Esophagus muscularis mucosa (tissue), 4 donors: ENCODE measurements around the gene OGDH. TPM values are rescaled to one million over a fixed set of nuclear protein-coding genes. Genes with fewer than 3 reads are reported as not detected.

ENCODE experiments used
- DNase-seq: peaks from one replicate; pipeline ENCODE4 v3.0.0-alpha.2; 2017; ENCODE audit errors: extremely low spot score
- H3K27ac ChIP-seq, 4 donors: fragments of 200-600 bp; sonication (generic); replicated peaks in 1 of 4; 1 replicate in 3 of 4; 2 replicates in 1 of 4; pipeline ENCODE4 v1.5.1; 2016 to 2019; ENCODE audit warnings: mild to moderate bottlenecking in 1 of 4
- H3K27me3 ChIP-seq, 4 donors: fragments of 200-600 bp; sonication (generic); one replicate each; pipeline versions ENCODE4 v1.5.1 to v1.6.0; 2016 to 2019
- H3K36me3 ChIP-seq, 4 donors: fragments of 200-600 bp; sonication (generic); one replicate each; pipeline ENCODE4 v1.5.1; 2016 to 2019
- H3K4me1 ChIP-seq, 4 donors: fragments of 200-600 bp; sonication (generic); one replicate each; pipeline ENCODE4 v1.5.1; 2016 to 2019
- H3K4me3 ChIP-seq, 4 donors: fragments of 200-600 bp; sonication (generic); 1 replicate in 2 of 4; 2 replicates in 2 of 4; pipeline ENCODE4 v1.5.1; 2016 to 2019; ENCODE audit warnings: mild to moderate bottlenecking in 4 of 4, moderate library complexity in 1 of 4
- H3K9me3 ChIP-seq, 4 donors: fragments of 200-600 bp; sonication (generic); 1 replicate in 3 of 4; 2 replicates in 1 of 4; pipeline ENCODE4 v1.5.1; 2016 to 2019
- CTCF ChIP-seq, 3 experiments: fragments of 200-600 bp in 2 of 3; fragments of 450-650 bp in 1 of 3; sonication (generic) in 2 of 3; IDR thresholded peaks; one replicate each; pipeline ENCODE4 v1.5.1; 2017 to 2019; ENCODE audit warnings: antibody characterized with exemption in 3 of 3, mild to moderate bottlenecking in 2 of 3, moderate library complexity in 1 of 3
- EP300 ChIP-seq: sonication (generic); formaldehyde crosslinking; IDR thresholded peaks from one replicate; pipeline ENCODE4 v1.6.1; 2017; ENCODE audit warnings: antibody characterized with exemption
- POLR2A ChIP-seq: fragments of 450-650 bp; IDR thresholded peaks from one replicate; pipeline ENCODE4 v1.6.1; 2017; ENCODE audit warnings: antibody characterized with exemption, moderate library complexity, mild to moderate bottlenecking, low read depth
- POLR2AphosphoS5 ChIP-seq, 2 donors: sonication (generic); formaldehyde crosslinking; IDR thresholded peaks; one replicate each; pipeline ENCODE4 v1.6.1; 2017; ENCODE audit warnings: antibody characterized with exemption in 2 of 2
- WGBS: methylation state at CpG from one replicate; pipeline ENCODE4 v1.1.5; 2018; 5-methylcytosine and 5-hydroxymethylcytosine counted together
- intact Hi-C: fragments of 100-400 bp; cut with DNase I; formaldehyde crosslinking; loops from one replicate; pipeline ENCODE4 v1.15.1; 2023
- total RNA-seq, 4 donors: library from RNA; depleted of rRNA; stranded (reverse); fragments of >200 nt; gene quantifications; one replicate each; pipeline versions ENCODE4 v1.1.0 to v1.2.1, GENCODE V29; 2016

OGDH gene
- total RNA-seq, 4 donors from 2014 or later, result 135 to 184 (median 145) TPM

- H3K4me1 ChIP-seq, result peaks cover 0 to 4% (median 0%) of the 10 kb centered on the region in 4 donors
- H3K27ac ChIP-seq, result no peak overlapping the region
- H3K27me3 ChIP-seq, result no peaks in the 10 kb centered on the region
- no peaks in the 10 kb centered on the region for H3K36me3 ChIP-seq
- WGBS, result 65% methylated on average over 3 of the region's 3 CpGs
- no peak for DNase-seq
- H3K9me3 ChIP-seq, result no peaks in the 10 kb centered on the region
- TF ChIP-seq POLR2AphosphoS5 (IDR thresholded peaks at IDR 0.05), result no peak
- TF ChIP-seq POLR2A, result no peak
- no peak for TF ChIP-seq CTCF (IDR thresholded peaks at IDR 0.05)
- TF ChIP-seq EP300, result no peak
- no peak overlapping the region for H3K4me3 ChIP-seq
- intact Hi-C loops, result no loop called here
Observed at GRCh38 chr7:44599222-44599621, 7.2 kb upstream of the OGDH start.

- no peak for DNase-seq
- 88% methylated on average over 1 of the region's 1 CpG for WGBS
- TF ChIP-seq POLR2AphosphoS5 (IDR thresholded peaks at IDR 0.05) (no peak), POLR2A (no peak)
- intact Hi-C loops, result no loop called here
- H3K4me3 ChIP-seq, result no peak overlapping the region
- no peak overlapping the region for H3K27ac ChIP-seq
- H3K27me3 ChIP-seq, result no peaks in the 10 kb centered on the region
- no peaks in the 10 kb centered on the region for H3K36me3 ChIP-seq
- no peaks in the 10 kb centered on the region for H3K9me3 ChIP-seq
- H3K4me1 ChIP-seq, result peaks cover 6 to 14% (median 12%) of the 10 kb centered on the region in 4 donors
Observed at GRCh38 chr7:44602576-44602910, 3.9 kb upstream of the OGDH start.

GRCh38 chr7:44603193-44603592 is 3.2 kb upstream of the OGDH start:
- intact Hi-C loops, result no loop called here
- TF ChIP-seq CTCF (IDR thresholded peaks at IDR 0.05) (no peak), POLR2AphosphoS5 (IDR thresholded peaks at IDR 0.05) (no peak), EP300 (no peak), POLR2A (no peak)
- 72% methylated on average over 6 of the region's 6 CpGs for WGBS
- peaks cover 0 to 4% (median 0%) of the 10 kb centered on the region in 4 donors for H3K36me3 ChIP-seq
- no peaks in the 10 kb centered on the region for H3K27me3 ChIP-seq
- DNase-seq, result no peak
- no peaks in the 10 kb centered on the region for H3K9me3 ChIP-seq
- H3K27ac ChIP-seq, result no peak overlapping the region
- no peak overlapping the region for H3K4me3 ChIP-seq
- peaks cover 12 to 21% (median 19%) of the 10 kb centered on the region in 4 donors for H3K4me1 ChIP-seq

- intact Hi-C loops, result no loop called here
- no peak for TF ChIP-seq POLR2AphosphoS5 (IDR thresholded peaks at IDR 0.05)
- no peak for TF ChIP-seq EP300
- no peak for TF ChIP-seq CTCF (IDR thresholded peaks at IDR 0.05)
- no peak for TF ChIP-seq POLR2A
- H3K4me3 ChIP-seq, result no peak overlapping the region
- H3K27ac ChIP-seq, result peak overlapping the region in 1 of 4 donors; percentile 98
- no peaks in the 10 kb centered on the region for H3K9me3 ChIP-seq
- no peak for DNase-seq
- peaks cover 0 to 4% (median 0%) of the 10 kb centered on the region in 4 donors for H3K36me3 ChIP-seq
- no peaks in the 10 kb centered on the region for H3K27me3 ChIP-seq
- peaks cover 25 to 38% (median 34%) of the 10 kb centered on the region in 4 donors for H3K4me1 ChIP-seq
- WGBS, result 70% methylated on average over 2 of the region's 2 CpGs
Observed at GRCh38 chr7:44604941-44605340, 1.5 kb upstream of the OGDH start.

GRCh38 chr7:44607141-44608068 is 978 bp downstream of the OGDH start:
- H3K4me1 ChIP-seq, result peaks cover 26 to 46% (median 36%) of the 10 kb centered on the region in 4 donors
- peaks cover 0 to 4% (median 0%) of the 10 kb centered on the region in 4 donors for H3K36me3 ChIP-seq
- peak overlapping the region; percentile 77 to 86 (median 82) for H3K4me3 ChIP-seq
- WGBS, result 44% methylated on average over 34 of the region's 35 CpGs
- no peaks in the 10 kb centered on the region for H3K9me3 ChIP-seq
- DNase-seq, result no peak
- intact Hi-C loops, result loop anchor here (2.0 kb wide), 1 partner anchor 141 kb away; the partner anchor contains the start of gene ZMIZ2
- TF ChIP-seq CTCF (IDR thresholded peaks at IDR 0.05) (no peak), POLR2A (no peak), EP300 (no peak), POLR2AphosphoS5 (IDR thresholded peaks at IDR 0.05) (no peak)
- peak overlapping the region; percentile 95 to 99 (median 98) for H3K27ac ChIP-seq
- no peaks in the 10 kb centered on the region for H3K27me3 ChIP-seq
